Erythroblast (primary cell): ENCODE measurements around the gene TOP2B.

Experiments used
- DNase-seq, 2 experiments: peaks; one replicate each; lab custom pipeline; 2025; lab: John Stamatoyannopoulos, UW
- GATA1 ChIP-seq: IDR thresholded peaks from 2 replicates; pipeline ENCODE4 v1.6.1; 2011; ENCODE audit warnings: low read depth, mild to moderate bottlenecking, control low read depth, low read length, moderate library complexity
- POLR2A ChIP-seq: IDR thresholded peaks from 2 replicates; pipeline ENCODE4 v1.6.1; 2011; ENCODE audit warnings: mild to moderate bottlenecking, low read length

TOP2B gene

DNA sequence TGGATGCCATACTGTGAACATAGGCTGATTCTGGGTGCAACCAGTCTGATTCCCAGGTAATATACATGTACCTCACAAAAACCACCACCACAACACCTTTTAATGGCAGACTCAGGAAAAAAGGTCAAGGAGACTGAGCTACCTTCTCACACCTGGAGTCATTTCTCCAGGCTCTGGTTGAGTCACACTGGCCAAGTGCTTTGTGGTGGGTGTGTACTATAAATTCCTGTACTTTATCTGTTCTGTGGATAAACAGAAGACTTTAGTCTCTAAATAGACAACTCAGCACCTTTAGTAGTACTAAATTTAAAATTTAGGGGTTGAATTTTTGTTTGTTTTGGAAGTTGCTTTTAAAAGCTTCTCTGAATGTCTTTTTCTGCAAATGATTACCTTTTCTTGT is 46.7 kb downstream of the TOP2B start:
- DNase-seq, result no peak
- TF ChIP-seq POLR2A (no peak), GATA1 (no peak)

GRCh38 chr3:25611193-25611592 is 53.5 kb downstream of the TOP2B start:
- no peak for DNase-seq
- TF ChIP-seq GATA1 (no peak), POLR2A (no peak)

DNA sequence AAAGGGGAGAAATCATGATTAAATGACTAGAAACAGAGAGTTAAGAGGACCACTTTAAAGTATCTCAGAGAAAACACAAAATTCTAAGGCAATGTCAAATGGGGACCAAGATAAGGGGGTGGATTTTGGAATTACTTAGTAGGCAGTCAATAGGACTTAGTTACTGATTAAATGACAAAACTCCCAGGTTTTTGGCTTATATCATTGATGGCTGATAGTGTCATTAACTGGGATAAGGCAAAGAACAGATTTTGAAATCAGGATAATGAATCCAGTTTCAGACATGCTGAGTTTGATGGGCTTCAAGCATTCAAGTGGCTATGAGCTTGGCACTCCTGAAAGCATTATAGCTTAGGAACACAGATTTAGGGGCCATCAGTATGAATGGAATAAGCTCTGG is 53.9 kb downstream of the TOP2B start:
- TF ChIP-seq GATA1 (no peak), POLR2A (no peak)
- no peak for DNase-seq

- DNase-seq, result no peak
- TF ChIP-seq POLR2A, result no peak
- TF ChIP-seq GATA1, result no peak
These were observed 54.5 kb downstream of the TOP2B start for GRCh38 chr3:25610167-25610566.

DNA sequence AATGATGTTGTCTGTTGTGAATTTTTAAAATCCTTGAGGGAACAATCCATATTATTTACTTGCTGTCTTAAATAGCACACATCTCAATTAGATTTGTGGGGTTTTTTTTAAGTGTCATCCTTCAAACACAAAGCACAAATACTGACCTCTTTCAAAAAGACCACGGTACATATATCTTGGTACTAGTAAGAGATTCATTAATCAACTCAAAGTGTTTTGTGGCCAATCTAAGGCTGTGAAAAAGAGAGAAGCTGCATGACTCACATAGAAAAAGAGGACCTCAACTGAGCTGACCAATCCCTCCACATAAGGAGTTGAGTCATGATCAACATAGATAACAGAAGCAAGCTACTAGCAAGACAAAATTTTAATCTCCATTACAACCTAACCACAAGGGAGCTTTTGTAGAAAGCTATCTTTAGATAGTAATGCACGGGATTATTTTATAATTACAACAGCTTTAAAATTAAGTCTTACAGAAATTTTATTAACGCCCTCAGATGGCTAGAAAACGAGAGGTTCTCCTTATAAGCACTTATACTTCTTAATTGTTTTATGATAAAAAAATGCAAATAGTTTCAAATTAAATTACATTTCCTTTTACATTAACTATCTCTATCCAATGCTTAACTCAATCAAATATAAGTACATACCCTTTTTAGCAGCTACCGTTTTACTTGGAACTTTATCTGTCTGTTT is 60.5 kb downstream of the TOP2B start:
- TF ChIP-seq POLR2A (no peak), GATA1 (no peak)
- DNase-seq, result peak; percentile 85 to 89

GRCh38 chr3:25603703-25604102 is 61.0 kb downstream of the TOP2B start:
- peak; percentile 23 to 64 for DNase-seq
- TF ChIP-seq POLR2A, result no peak
- TF ChIP-seq GATA1, result no peak

- no peak for DNase-seq
- TF ChIP-seq GATA1 (no peak), POLR2A (no peak)
These were observed 67.1 kb downstream of the TOP2B start for GRCh38 chr3:25597535-25598101.

- no peak for TF ChIP-seq POLR2A
- TF ChIP-seq GATA1, result no peak
- peak; percentile 63 to 68 for DNase-seq
These were observed 70.7 kb downstream of the TOP2B start for GRCh38 chr3:25594007-25594502.

DNA sequence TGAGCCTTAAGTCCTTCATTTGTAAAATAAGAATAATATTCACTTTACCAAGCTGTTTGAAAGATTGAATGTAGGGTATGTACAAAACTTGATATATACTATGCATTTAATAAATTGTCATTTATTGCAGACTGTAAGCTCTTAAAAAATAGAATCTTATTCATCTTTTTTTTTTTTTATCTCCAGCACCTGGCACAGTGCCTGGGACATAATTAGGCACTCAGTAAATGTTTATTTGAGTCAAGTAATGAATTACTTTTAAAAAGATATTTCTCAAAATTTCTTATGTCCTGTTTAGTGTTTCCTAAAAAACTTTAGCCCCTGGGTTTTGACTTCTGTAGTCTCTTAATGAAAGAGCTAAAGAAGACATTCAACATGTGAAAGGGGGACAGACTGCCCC is 71.7 kb downstream of the TOP2B start:
- no peak for DNase-seq
- TF ChIP-seq POLR2A (no peak), GATA1 (no peak)

GRCh38 chr3:25592510-25592968 is 72.2 kb downstream of the TOP2B start:
- DNase-seq, result peak; percentile 69 to 75
- TF ChIP-seq GATA1 (no peak), POLR2A (no peak)

- no peak for TF ChIP-seq POLR2A
- TF ChIP-seq GATA1, result no peak
- no peak for DNase-seq
These were observed 74.9 kb downstream of the TOP2B start for GRCh38 chr3:25589783-25590258.

DNA sequence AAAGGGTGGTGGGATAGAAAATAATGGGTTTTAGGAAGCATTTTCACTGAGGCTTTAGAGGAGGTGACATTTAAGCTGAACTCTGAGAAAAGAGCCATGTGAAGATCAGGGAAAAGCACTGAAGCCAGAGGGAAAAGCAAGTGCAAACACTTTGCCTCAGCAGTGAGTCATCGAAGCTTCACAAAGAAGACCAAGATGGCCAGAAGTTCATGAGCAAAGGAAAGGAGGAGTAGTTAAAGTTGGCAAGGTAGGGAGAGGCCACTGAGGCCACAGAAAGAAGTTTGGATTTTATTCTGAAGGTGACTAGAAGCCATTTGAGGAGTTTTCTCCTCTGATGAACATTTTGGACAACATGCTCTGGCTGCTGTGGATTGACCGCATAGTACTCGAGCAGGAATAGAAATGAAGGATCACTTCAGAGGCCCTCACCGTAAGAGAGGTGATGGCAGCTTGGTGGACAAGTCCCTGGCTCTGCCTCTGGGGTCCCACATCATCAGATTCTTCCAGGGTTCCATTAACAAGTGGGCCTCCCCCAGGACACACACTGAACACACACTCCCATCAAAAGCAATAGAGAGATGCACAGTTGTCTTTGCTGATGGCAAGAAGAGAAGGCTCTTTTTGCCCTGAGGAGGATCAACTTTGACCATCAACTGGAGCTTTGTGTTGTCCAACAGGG is 75.5 kb downstream of the TOP2B start:
- DNase-seq, result no peak
- TF ChIP-seq GATA1 (no peak), POLR2A (no peak)

DNA sequence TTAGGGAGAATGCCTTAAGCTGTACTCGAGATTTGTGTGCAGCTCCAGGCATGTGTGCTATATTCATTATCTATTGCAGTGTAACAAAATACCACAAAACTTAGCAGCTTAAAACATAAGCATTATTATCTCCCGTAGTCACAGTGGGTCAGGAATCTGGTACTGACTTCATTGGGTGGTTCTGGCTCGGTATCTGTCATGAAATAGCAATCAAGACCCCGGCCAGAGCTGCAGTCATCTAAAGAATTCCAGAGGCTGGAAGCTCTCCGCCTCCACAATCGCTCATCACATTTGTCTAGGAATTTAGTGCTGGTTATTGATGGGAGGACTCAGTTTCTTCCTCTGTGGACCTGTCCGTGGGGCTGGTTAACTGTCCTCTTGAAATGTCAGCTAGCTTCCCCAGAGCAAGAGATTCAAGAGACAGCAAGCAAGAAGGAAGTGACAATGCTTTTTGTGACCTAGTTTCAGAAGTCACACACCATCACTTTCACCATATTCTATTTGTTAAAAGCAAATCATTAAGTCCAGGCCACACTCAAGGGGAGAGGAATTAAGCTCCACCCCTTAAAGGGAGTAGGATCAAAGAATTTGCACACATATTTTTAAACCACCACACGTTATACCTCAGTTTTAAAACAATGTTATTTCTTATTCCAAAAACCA is 76.1 kb downstream of the TOP2B start:
- no peak for DNase-seq
- no peak for TF ChIP-seq POLR2A
- no peak for TF ChIP-seq GATA1
